ENCODE results near the gene MBLAC1. TPM values are rescaled to one million over a fixed set of nuclear protein-coding genes. Genes with fewer than 3 reads are reported as not detected.

MBLAC1 gene
- total and polyA plus RNA-seq, 9 of the 15 experiments (the other 6 are each of a cell fraction or from before 2014, with no cell fraction given) = 0.03 to 3.1 (median 0.52) TPM

- TF ChIP-seq JUND (IDR thresholded peaks at IDR 0.05; ENCODE audit: borderline replicate concordance, low read depth, low read length) (peak; percentile 33; the same call in 1 of the 2 replicates), JUND (tag; IDR thresholded peaks at IDR 0.05; ENCODE audit: borderline replicate concordance, low read depth, low read length) (no peak), ZNF239 (CRISPR knock-in tag; IDR thresholded peaks at IDR 0.05) (no peak), ZNF121 (CRISPR knock-in tag; conservative IDR thresholded peaks at IDR 0.05) (peak; percentile 93), RAD21 (CRISPR knock-in tag; conservative IDR thresholded peaks at IDR 0.05 in 1 of 2, IDR thresholded peaks at IDR 0.05 in 1 of 2) (no peak)
- TF ChIP-seq, protein P1, sequence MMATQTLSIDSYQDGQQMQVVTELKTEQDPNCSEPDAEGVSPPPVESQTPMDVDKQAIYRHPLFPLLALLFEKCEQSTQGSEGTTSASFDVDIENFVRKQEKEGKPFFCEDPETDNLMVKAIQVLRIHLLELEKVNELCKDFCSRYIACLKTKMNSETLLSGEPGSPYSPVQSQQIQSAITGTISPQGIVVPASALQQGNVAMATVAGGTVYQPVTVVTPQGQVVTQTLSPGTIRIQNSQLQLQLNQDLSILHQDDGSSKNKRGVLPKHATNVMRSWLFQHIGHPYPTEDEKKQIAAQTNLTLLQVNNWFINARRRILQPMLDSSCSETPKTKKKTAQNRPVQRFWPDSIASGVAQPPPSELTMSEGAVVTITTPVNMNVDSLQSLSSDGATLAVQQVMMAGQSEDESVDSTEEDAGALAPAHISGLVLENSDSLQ (IDR thresholded peaks at IDR 0.05) = peak; percentile 88
- TF ChIP-seq, protein P2, sequence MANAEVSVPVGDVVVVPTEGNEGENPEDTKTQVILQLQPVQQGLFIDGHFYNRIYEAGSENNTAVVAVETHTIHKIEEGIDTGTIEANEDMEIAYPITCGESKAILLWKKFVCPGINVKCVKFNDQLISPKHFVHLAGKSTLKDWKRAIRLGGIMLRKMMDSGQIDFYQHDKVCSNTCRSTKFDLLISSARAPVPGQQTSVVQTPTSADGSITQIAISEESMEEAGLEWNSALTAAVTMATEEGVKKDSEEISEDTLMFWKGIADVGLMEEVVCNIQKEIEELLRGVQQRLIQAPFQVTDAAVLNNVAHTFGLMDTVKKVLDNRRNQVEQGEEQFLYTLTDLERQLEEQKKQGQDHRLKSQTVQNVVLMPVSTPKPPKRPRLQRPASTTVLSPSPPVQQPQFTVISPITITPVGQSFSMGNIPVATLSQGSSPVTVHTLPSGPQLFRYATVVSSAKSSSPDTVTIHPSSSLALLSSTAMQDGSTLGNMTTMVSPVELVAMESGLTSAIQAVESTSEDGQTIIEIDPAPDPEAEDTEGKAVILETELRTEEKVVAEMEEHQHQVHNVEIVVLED (CRISPR knock-in tag; IDR thresholded peaks at IDR 0.05) = no peak
Observed at GRCh38 chr7:100102950-100103840, 23.6 kb upstream of the MBLAC1 start (continued).
